Peyer's patch (tissue), 4 donors: ENCODE measurements around the gene CDK6.

Experiments used
- CTCF ChIP-seq, 6 experiments: fragments of 450-650 bp in 4 of 6; fragments of 200-600 bp in 2 of 6; sonication (generic) in 1 of 6; IDR thresholded peaks; one replicate each; pipeline ENCODE4 v1.5.1; 2017 to 2019; ENCODE audit warnings: antibody characterized with exemption in 6 of 6, mild to moderate bottlenecking in 3 of 6, moderate library complexity in 1 of 6
- POLR2A ChIP-seq, 2 donors: fragments of 450-650 bp; IDR thresholded peaks; one replicate each; pipeline ENCODE4 v1.5.1; 2017; ENCODE audit warnings: antibody characterized with exemption in 2 of 2, mild to moderate bottlenecking in 2 of 2, moderate library complexity in 2 of 2

- no peak for TF ChIP-seq CTCF (IDR thresholded peaks at IDR 0.05)
- TF ChIP-seq POLR2A (IDR thresholded peaks at IDR 0.05) = no peak
Observed at GRCh38 chr7:92749832-92750446, 86.4 kb downstream of the CDK6 start.
